ENCODE data around the gene KYNU. TPM values are rescaled to one million over a fixed set of nuclear protein-coding genes. Genes with fewer than 3 reads are reported as not detected.

KYNU gene
- total and polyA plus RNA-seq, 9 of the 15 experiments (the other 6 are each of a cell fraction or from before 2014, with no cell fraction given): 2.6 to 11.6 (median 7.2) TPM

DNA sequence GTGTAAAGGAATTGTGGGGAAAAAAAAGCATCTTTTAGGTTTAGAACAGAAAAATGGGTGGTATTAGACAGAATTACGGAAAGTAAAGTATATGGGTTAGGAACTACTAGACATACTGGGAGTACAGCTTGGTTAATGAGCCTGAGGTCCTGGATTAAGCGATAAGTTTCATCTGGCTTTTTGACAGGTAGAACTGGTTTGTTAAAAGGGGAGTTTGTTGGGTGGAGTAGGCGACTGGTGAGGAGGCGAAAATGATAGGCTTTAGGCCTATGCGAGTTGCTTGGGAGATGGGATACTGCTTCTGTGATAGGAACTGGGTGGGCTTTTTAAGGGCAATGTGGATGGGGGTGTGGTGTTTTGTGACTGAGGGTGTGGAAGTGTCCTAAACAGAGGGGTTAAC lies 56.5 kb downstream of the KYNU start:
- H3K79me2 ChIP-seq (ENCODE audit: control insufficient read depth, insufficient read depth, low read length): no peaks in the 10 kb centered on the region; the same call in 1 of the 3 replicates
- intact Hi-C loops (cut with micrococcal nuclease) (no loop called here), in situ Hi-C loops (cut with MboI) (no loop called here)
- TF ChIP-seq ZNF140 (CRISPR knock-in tag; IDR thresholded peaks at IDR 0.05) (no peak), MITF (IDR thresholded peaks at IDR 0.05) (no peak), CBFB (CRISPR knock-in tag; IDR thresholded peaks at IDR 0.05) (no peak), HMBOX1 (IDR thresholded peaks at IDR 0.05) (peak; percentile 62; the same call in 1 of the 2 replicates), ZNF121 (CRISPR knock-in tag; conservative IDR thresholded peaks at IDR 0.05) (no peak), FOXA1 (IDR thresholded peaks at IDR 0.05; ENCODE audit: borderline replicate concordance) (no peak), FOXA3 (CRISPR knock-in tag; conservative IDR thresholded peaks at IDR 0.05 in 1 of 2, IDR thresholded peaks at IDR 0.05 in 1 of 2) (no peak)
- POLR2A ChIA-PET: no interaction called here
- no peak overlapping the region for H3K4me2 ChIP-seq (ENCODE audit: insufficient read depth, low read length)
- 10% methylated on average over 5 of the region's 5 CpGs for WGBS (ENCODE audit: insufficient coverage, low coverage, missing lambda C conversion rate)
- no peak overlapping the region for H2AFZ ChIP-seq (ENCODE audit: low read depth, low read length)
- BruUV-seq (replicated peaks): no TSS peak
- H3K4me3 ChIP-seq: no peak overlapping the region
- DNase-seq (ENCODE audit: extremely low read depth in 1 of 4, low spot score in 3 of 4) (peak in 1 of 4 experiments; percentile 39), ATAC-seq (no peak), FAIRE-seq (no peak)
- no peaks in the 10 kb centered on the region for H3K27me3 ChIP-seq (ENCODE audit: control insufficient read depth in 2 of 2, insufficient read depth in 2 of 2, low read length in 2 of 2)
- no peak overlapping the region for H3K27ac ChIP-seq (ENCODE audit: extremely low read depth, low read depth, low read length)
- H3K9ac ChIP-seq (ENCODE audit: insufficient read depth in 1 of 2, low read depth in 2 of 2, low read length in 2 of 2): no peak overlapping the region
- H4K20me1 ChIP-seq (replicated peaks; ENCODE audit: control insufficient read depth, insufficient read depth, low read length): no peaks in the 10 kb centered on the region
- no peaks in the 10 kb centered on the region for H3K36me3 ChIP-seq (ENCODE audit: control insufficient read depth, insufficient read depth, low read length)
- CTCF ChIA-PET (ENCODE audit: low intra/inter-chr PET ratio): no interaction called here
- H3K4me1 ChIP-seq (replicated peaks in 1 of 2; ENCODE audit: control insufficient read depth in 2 of 2, insufficient read depth in 2 of 2, low read length in 2 of 2): no peaks in the 10 kb centered on the region; a peak in 1 of 5 replicates
- H3K9me1 ChIP-seq (ENCODE audit: control insufficient read depth, insufficient read depth, low read length): no peaks in the 10 kb centered on the region
- H3K9me3 ChIP-seq (replicated peaks; ENCODE audit: control insufficient read depth, insufficient read depth, low read depth, low read length): no peaks in the 10 kb centered on the region

Data from K562 (cell line).